ACC112 (cell line): ENCODE measurements around the gene CCT3.
"Not testable (repeated sequence)": the region's sequence is repeated elsewhere in the genome, so short reads cannot be mapped to it uniquely, and the experiment has no call there.

ENCODE experiments used
- H2AFZ ChIP-seq: fragments of 200-600 bp; sonication (generic); one replicate; pipeline ENCODE4 v1.6.0; 2017; ENCODE audit warnings: antibody characterized with exemption, low read length; ENCODE audit not compliant: unreplicated experiment
- H3K27ac ChIP-seq: fragments of 200-600 bp; sonication (generic); 2 replicates; pipeline ENCODE4 v1.5.1; 2014; ENCODE audit warnings: low read depth, mild to moderate bottlenecking, antibody characterized with exemption, low read length, moderate library complexity
- H3K27me3 ChIP-seq: fragments of 200-600 bp; sonication (generic); 2 replicates; pipeline ENCODE4 v1.6.1; 2014; ENCODE audit warnings: mild to moderate bottlenecking, antibody characterized with exemption, low read length, moderate library complexity, mixed read lengths; ENCODE audit not compliant: insufficient read depth
- H3K36me3 ChIP-seq: fragments of 200-600 bp; sonication (generic); 2 replicates; pipeline ENCODE4 v1.6.1; 2016; ENCODE audit warnings: mild to moderate bottlenecking, antibody characterized with exemption, low read length, moderate library complexity, mixed read lengths; ENCODE audit not compliant: insufficient read depth
- H3K4me1 ChIP-seq: fragments of 200-600 bp; sonication (generic); one replicate; pipeline ENCODE4 v1.6.1; 2016; ENCODE audit warnings: low read length, mixed read lengths; ENCODE audit not compliant: insufficient read depth, unreplicated experiment, control insufficient read depth
- H3K4me3 ChIP-seq: fragments of 200-600 bp; sonication (generic); 2 replicates; pipeline ENCODE4 v1.5.1; 2014; ENCODE audit warnings: mild to moderate bottlenecking, low read depth, low read length
- H3K79me2 ChIP-seq: fragments of 200-600 bp; sonication (generic); one replicate; pipeline ENCODE4 v1.6.0; 2016; ENCODE audit warnings: low read length; ENCODE audit not compliant: control insufficient read depth, unreplicated experiment, insufficient read depth

The CCT3 gene

DNA sequence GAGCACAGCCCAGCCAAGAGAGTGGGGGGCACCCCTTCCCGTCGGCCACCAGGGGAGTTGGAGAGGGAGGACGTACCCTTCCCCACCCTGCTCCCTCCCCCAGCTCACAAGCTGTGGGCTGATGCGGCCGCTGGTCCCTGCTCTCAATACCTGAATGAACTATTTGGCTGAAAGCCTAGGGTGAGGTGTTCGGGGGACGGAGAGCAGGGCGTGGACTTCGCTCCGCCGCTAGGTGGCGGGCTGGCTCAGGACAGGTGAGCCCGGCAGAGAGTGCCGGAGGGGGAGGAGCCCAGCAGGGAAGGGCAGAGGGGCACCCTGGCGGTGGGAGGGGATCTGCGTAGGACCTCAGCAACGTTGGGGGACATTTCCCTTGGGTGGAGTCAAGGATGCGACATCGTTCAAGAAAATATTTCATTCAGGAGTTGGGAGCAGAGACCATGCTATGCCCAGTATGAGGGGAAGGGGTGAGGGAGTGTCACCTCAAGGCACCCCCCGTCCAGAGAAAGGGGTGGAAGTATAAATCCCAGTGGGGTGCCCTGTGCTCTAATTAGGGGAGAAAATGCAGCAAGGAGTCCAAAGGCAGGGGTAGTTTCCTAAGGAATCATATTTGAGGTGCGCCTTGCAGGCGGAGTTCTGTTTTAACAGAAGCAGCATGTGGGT lies 18.9 kb upstream of the CCT3 start:
- H3K27ac ChIP-seq, result no peak overlapping the region
- H3K27me3 ChIP-seq, result peaks cover 10% of the 10 kb centered on the region
- no peak overlapping the region for H2AFZ ChIP-seq
- no peaks in the 10 kb centered on the region for H3K36me3 ChIP-seq
- no peak overlapping the region for H3K4me3 ChIP-seq
- H3K4me1 ChIP-seq, result no peaks in the 10 kb centered on the region
- H3K79me2 ChIP-seq, result no peaks in the 10 kb centered on the region

GRCh38 chr1:156356262-156356874 lies 18.3 kb upstream of the CCT3 start:
- no peaks in the 10 kb centered on the region for H3K36me3 ChIP-seq
- no peaks in the 10 kb centered on the region for H3K4me1 ChIP-seq
- no peak overlapping the region for H2AFZ ChIP-seq
- H3K27me3 ChIP-seq, result peaks cover 10% of the 10 kb centered on the region
- no peak overlapping the region for H3K4me3 ChIP-seq
- no peak overlapping the region for H3K27ac ChIP-seq
- no peaks in the 10 kb centered on the region for H3K79me2 ChIP-seq

DNA sequence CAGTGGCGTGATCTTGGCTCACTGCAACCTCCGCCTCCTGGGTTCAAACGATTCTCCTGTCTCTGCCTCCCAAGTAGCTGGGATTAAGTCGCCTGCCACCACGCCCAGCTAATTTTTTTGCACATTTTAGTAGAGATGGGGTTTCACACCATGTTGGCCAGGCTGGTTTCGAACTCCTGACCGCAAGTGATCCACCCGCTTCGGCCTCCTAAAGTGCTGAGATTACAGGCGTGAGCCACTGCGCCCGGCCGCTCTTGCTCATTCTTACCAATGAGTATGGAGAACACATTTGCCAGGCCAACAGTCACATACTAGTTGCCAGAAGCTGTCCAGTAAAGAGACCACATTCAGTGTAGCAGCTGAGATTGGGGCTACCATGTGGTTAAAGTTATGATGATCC lies 14.4 kb upstream of the CCT3 start:
- H3K36me3 ChIP-seq, result not testable (repeated sequence)

DNA sequence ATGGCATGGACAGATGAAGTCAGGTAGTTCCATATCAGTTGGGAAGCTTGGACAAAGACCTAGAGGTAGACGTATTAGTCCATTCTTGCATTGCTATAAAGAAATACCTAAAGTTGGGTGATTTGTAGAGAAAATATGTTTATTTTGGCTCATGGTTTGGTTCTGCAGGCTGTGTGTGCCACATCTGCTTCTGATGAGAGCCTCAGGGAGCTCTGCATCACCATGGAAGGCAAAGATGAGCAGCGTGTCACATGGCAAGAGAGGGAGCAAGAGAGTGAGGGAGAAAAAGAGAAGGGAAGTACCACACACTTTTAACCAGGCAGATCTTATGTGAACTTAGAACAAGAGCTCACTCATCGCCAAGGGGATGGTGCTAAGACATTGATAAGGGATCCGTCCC lies 9.2 kb upstream of the CCT3 start:
- Histone ChIP-seq H3K4me1 (peaks cover 10% of the 10 kb centered on the region), H2AFZ (no peak overlapping the region), H3K4me3 (no peak overlapping the region), H3K79me2 (no peaks in the 10 kb centered on the region), H3K27ac (no peak overlapping the region), H3K36me3 (no peaks in the 10 kb centered on the region), H3K27me3 (no peaks in the 10 kb centered on the region)

More for the DNA sequence above, 14.4 kb upstream of the CCT3 start:
- not testable (repeated sequence) for H3K27ac ChIP-seq, H3K79me2 ChIP-seq, H3K27me3 ChIP-seq, H3K4me1 ChIP-seq, H3K4me3 ChIP-seq, H2AFZ ChIP-seq

GRCh38 chr1:156346636-156347035 lies 8.5 kb upstream of the CCT3 start:
- no peak overlapping the region for H2AFZ ChIP-seq
- no peak overlapping the region for H3K4me3 ChIP-seq
- no peaks in the 10 kb centered on the region for H3K79me2 ChIP-seq
- no peaks in the 10 kb centered on the region for H3K36me3 ChIP-seq
- peaks cover 10% of the 10 kb centered on the region for H3K4me1 ChIP-seq
- H3K27me3 ChIP-seq, result no peaks in the 10 kb centered on the region
- no peak overlapping the region for H3K27ac ChIP-seq

- H2AFZ ChIP-seq, H3K27ac ChIP-seq, H3K36me3 ChIP-seq, H3K27me3 ChIP-seq, H3K4me3 ChIP-seq, H3K79me2 ChIP-seq: not testable (repeated sequence)
- H3K4me1 ChIP-seq, result peaks cover 10% of the 10 kb centered on the region
Measured at GRCh38 chr1:156346035-156346434, 7.9 kb upstream of the CCT3 start.

DNA sequence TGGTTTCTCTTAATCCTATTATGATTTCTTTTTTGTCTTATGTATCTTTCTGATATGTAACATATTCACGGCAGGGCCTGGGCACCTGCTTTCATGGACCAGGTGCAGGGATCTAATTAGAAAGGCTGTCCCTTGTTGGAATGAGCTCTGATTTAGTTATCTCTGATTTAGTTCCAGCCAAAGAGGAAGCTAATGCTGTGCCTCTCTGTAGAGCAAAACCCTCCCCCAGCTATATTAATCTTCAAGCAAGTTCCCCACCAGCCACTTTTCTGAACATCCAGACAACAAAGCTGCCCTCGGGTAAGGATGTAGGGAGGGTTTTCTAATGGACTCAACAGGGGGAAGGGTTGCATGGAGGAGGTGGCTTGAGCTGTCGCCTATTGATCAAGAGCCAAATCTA lies 6.3 kb upstream of the CCT3 start:
- Histone ChIP-seq H2AFZ (no peak overlapping the region), H3K79me2 (no peaks in the 10 kb centered on the region), H3K36me3 (no peaks in the 10 kb centered on the region), H3K4me3 (no peak overlapping the region), H3K27me3 (no peaks in the 10 kb centered on the region), H3K27ac (no peak overlapping the region), H3K4me1 (peaks cover 10% of the 10 kb centered on the region)

DNA sequence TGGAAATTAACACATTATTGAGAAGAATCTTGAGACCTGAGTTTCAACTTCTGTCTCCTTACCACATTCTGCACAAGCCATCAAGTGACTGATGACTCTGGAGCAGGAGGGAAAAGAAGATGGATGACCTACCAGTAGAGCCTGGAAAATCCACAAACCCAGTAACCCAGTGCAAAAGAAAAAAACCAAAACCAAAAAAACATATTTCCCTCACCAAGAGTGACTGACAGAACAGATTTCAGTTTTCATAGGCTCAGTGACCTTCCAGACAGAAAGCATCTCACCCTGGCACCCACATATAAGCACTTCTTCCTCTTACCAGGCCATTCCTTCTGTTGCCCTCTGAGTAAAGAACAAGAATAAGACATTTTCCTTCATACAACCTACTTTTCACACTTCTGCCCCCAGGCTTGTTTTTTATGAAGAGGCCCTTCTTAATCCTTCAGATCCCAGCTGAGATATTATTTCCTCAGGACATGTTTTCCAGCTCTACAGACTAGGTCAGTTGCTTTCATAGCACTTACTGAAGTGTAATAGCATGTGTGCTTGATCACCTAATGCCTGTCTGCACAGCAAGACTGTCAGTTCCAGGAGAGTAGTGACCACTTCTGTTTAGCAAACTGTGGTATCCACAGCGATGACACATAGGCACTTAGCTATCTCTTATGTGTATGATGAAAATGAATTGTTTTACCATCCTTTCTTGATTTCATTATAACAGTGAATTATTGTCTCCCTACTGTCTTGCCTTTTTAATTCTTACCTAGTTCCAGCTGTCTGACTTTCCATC lies 4.3 kb upstream of the CCT3 start:
- H3K27ac ChIP-seq, result no peak overlapping the region

DNA sequence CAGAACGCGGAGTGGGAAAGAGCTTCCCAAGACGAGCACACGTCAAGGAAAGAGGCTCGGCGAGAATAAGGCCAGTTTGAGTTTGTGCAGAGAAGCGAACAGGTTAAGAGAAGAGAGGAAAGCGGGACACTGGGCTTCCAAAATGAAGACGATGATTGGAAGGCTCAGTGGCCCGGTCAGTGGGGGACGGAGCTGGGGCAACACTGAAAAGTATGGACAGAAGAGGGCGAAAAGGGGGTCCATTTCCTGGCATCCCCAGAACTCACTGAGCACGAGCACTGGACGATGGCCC lies 258 bp downstream of the CCT3 start:
- no peaks in the 10 kb centered on the region for H3K27me3 ChIP-seq
- peaks cover 28% of the 10 kb centered on the region for H3K36me3 ChIP-seq
- peak overlapping the region; percentile 97 for H3K4me3 ChIP-seq
- peaks cover 47% of the 10 kb centered on the region for H3K79me2 ChIP-seq
- peak overlapping the region; percentile 73 for H2AFZ ChIP-seq
- H3K27ac ChIP-seq, result peak overlapping the region; percentile 38
- peaks cover 15% of the 10 kb centered on the region for H3K4me1 ChIP-seq

More for the DNA sequence above, 4.3 kb upstream of the CCT3 start:
- peaks cover 10% of the 10 kb centered on the region for H3K4me1 ChIP-seq
- H2AFZ ChIP-seq, result no peak overlapping the region
- no peaks in the 10 kb centered on the region for H3K27me3 ChIP-seq
- peaks cover 7% of the 10 kb centered on the region for H3K79me2 ChIP-seq
- no peak overlapping the region for H3K4me3 ChIP-seq
- no peaks in the 10 kb centered on the region for H3K36me3 ChIP-seq

GRCh38 chr1:156337052-156337887 lies 822 bp downstream of the CCT3 start:
- Histone ChIP-seq H3K79me2 (peaks cover 52% of the 10 kb centered on the region), H3K27me3 (no peaks in the 10 kb centered on the region), H3K4me3 (peak overlapping the region; percentile 97), H3K36me3 (peaks cover 33% of the 10 kb centered on the region), H3K4me1 (peaks cover 15% of the 10 kb centered on the region), H3K27ac (peak overlapping the region; percentile 38), H2AFZ (peak overlapping the region; percentile 73)
